Measurements from ENCODE around the gene TOMM22.

- TF ChIP-seq POLR2A (IDR thresholded peaks at IDR 0.05) (no peak), CTCF (IDR thresholded peaks at IDR 0.05) (no peak), EP300 (IDR thresholded peaks at IDR 0.05) (no peak)
These were observed 25.1 kb downstream of the TOMM22 start for GRCh38 chr22:38706901-38707195.
